ENCODE data around the gene E2F1.
"Not testable (repeated sequence)": the region's sequence is repeated elsewhere in the genome, so short reads cannot be mapped to it uniquely, and the experiment has no call there.

Gene E2F1

DNA sequence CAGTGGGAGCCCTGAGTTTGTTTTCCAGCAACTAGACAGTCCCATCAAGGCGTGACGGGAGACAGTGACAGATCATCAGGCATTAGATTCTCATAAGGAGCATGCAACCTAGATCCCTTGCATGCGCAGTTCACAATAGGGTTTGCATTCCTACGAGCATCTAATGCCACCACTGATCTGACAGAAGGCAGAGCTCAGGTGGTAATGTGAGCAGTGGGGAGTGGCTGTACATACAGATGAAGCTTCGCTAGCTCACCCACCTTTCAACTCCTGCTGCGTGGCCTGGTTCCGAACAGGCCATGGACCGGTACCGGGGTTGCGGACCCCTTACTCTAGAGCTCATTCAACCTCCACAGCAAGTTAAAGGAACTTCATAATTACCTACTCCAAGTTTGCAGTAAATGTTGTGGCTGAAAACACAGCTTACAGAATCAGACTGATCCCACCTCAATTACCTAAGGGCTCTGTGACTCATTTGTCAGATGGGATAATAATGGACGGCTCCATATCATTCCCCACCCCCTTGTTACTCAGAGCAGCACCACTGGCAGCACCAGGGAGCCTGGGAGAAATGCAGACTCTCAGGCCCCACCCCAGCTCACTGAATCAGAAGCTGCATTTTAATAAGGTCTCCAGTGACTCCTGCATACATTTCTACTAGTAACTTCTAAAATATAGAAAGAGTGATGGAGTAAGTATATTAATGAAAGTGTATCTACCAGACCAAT lies 18.2 kb upstream of the E2F1 start:
- no peak for DNase-seq (ENCODE audit: low read depth in 1 of 2, low spot score in 1 of 2)
- in situ Hi-C loops (cut with HindIII; ENCODE audit: low pct_unique_long_range_greater_than_20kb, low sequenced_read_pairs) = no loop called here
- TF ChIP-seq JUND (IDR thresholded peaks at IDR 0.05; ENCODE audit: low read depth) = no peak

DNA sequence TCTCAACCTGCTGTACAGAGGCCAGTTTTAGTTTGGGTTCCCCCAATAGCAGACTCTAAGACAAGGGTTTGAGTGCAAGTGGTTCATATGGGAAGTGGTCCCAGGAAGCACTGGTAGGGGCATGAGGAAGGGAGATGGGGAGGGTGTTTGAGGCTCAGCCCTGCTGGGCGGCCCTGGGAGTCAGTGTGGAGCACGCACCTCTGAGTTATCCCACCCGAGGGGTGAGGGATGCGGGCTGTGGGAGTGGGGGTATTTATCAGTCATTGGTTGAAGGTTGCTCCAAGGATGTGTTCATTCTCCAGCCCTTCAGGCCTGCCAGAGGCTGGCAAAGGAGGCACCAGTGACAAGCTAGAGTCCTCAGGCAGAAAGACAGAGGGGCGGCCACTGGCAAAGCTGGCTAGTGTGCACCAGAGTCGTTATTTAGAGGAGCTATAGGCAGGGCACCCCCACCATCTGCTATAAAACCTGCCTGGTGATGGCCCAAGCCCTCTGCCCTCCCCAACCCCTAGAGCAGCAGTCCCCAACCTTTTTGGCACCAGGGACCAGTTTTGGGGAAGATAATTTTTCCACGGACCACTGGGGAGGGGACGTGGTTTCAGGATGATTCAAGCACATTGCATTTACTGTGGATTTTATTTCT lies 17.4 kb upstream of the E2F1 start:
- no peak for DNase-seq (ENCODE audit: low read depth in 1 of 2, low spot score in 1 of 2)

DNA sequence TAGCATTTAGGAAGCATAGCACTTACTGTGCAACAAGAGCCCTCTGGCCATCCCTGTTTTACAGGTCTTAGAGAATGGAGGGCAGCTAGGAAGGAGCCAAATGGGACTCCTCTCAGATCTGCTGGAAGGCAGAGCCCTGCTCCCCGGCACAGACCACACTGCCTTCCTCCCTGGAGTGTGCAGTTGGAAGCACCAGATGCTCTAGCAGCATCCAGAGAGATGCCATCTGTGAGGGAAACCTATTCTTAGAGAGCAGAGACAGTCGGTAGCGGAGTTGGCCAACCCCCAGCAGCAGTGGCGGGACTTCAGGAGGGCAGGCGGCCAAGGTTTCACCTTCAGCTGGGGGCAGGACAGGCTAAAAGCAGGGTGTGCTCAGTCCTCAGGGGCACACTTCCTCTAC lies 16.7 kb upstream of the E2F1 start:
- in situ Hi-C loops (cut with HindIII; ENCODE audit: low pct_unique_long_range_greater_than_20kb, low sequenced_read_pairs) = no loop called here
- DNase-seq (ENCODE audit: low read depth in 1 of 2, low spot score in 1 of 2) = peak; percentile 55 to 60
- TF ChIP-seq JUND (IDR thresholded peaks at IDR 0.05; ENCODE audit: low read depth) = no peak

More for the DNA sequence above, 17.4 kb upstream of the E2F1 start:
- no peak for TF ChIP-seq JUND (IDR thresholded peaks at IDR 0.05; ENCODE audit: low read depth)
- in situ Hi-C loops (cut with HindIII; ENCODE audit: low pct_unique_long_range_greater_than_20kb, low sequenced_read_pairs) = no loop called here

DNA sequence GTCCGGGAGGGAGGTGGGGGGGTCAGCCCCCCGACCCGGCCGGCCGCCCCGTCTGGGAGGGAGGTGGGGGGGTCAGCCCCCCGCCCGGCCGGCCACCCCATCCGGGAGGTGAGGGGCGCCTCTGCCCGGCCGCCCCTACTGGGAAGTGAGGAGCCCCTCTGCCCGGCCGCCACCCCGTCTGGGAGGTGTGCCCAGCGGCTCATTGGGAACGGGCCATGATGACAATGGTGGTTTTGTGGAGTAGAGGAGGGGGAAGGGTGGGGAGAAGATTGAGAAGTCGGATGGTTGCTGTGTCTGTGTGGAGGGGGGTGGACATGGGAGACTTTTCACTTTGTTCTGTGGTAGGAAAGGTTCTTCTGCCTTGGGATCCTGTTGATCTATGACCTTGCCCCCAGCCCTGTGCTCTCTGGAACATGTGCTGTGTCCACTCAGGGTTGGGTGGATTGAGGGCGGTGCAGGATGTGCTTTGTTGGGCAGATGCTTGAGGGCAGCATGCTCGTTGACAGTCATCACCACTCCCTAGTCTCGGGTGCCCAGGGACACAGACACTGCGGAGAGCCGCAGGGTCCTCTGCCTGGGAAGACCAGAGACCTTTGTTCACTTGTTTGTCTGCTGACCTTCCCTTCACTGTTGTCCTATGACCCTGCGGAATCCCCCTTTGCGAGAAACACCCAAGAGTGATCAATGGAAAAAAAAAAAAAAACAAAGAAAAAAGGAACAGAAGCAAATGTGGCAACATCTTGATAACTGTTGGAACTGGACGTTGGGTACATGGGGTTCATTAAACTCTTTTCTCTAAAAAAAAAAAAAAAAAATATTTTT lies 15.7 kb upstream of the E2F1 start:
- DNase-seq (ENCODE audit: low read depth in 1 of 2, low spot score in 1 of 2) = no peak
- TF ChIP-seq JUND (IDR thresholded peaks at IDR 0.05; ENCODE audit: low read depth) = no peak
- in situ Hi-C loops (cut with HindIII; ENCODE audit: low pct_unique_long_range_greater_than_20kb, low sequenced_read_pairs) = no loop called here

DNA sequence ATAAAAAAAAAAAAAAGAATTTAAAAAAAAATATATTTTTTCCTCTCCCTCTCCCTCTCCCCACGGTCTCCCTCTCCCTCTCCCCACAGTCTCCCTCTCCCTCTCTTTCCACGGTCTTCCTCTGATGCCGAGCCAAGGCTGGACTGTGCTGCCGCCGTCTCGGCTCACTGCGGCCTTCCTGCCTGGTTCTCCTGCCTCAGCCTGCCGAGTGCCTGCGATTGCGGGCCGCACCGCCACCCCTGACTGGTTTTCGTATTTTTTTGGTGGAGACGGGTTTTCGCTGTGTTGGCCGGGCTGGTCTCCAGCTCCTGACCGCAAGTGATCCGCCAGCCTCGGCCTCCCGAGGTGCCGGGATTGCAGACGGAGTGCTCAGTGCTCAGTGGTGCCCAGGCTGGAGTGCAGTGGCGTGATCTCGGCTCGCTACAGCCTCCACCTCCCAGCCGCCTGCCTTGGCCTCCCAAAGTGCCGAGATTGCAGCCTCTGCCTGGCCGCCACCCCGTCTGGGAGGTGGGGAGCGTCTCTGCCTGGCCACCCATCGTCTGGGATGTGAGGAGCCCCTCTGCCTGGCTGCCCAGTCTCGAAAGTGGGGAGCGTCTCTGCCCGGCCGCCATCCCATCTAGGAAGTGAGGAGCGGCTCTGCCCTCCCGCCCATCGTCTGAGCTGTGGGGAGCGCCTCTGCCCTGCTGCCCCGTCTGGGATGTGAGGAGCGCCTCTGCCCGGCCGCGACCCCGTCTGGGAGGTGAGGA lies 14.7 kb upstream of the E2F1 start:
- DNase-seq (ENCODE audit: low read depth in 1 of 2, low spot score in 1 of 2); in situ Hi-C loops (cut with HindIII; ENCODE audit: low pct_unique_long_range_greater_than_20kb, low sequenced_read_pairs): not testable (repeated sequence)

DNA sequence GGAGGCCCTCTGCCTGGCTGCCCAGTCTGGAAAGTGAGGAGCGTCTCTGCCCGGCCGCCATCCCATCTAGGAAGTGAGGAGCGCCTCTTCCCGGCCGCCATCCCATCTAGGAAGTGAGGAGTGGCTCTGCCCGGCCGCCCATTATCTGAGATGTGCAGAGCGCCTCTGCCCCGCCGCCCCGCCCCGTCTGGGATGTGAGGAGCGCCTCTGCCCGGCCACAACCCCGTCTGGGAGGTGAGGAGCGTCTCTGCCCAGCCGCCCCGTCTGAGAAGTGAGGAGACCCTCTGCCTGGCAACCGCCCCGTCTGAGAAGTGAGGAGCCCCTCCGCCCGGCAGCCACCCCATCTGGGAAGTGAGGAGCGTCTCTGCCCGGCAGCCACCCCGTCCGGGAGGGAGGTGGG lies 12.8 kb upstream of the E2F1 start:
- DNase-seq (ENCODE audit: low read depth in 1 of 2, low spot score in 1 of 2); in situ Hi-C loops (cut with HindIII; ENCODE audit: low pct_unique_long_range_greater_than_20kb, low sequenced_read_pairs): not testable (repeated sequence)

DNA sequence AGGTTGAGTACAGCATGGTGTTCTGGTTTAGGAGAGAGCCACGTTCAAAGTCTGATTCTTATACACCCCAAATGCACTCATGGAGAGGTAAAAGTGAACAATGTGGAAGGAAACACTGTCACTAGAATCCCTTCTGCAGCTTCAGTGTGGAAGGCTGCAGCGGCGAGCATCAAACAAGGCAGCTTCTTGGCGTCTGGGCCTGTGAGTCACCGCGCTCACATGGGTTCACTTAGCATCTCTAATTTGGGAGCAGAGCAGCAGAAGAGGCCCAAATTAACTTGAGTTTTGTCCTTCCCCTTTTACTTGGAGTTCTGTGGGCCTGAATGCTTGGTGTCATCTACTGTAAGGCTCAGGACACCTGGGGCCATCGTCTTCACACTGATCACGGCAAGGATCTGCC lies 10.9 kb upstream of the E2F1 start:
- no peak for DNase-seq (ENCODE audit: low read depth in 1 of 2, low spot score in 1 of 2)
- in situ Hi-C loops (cut with HindIII; ENCODE audit: low pct_unique_long_range_greater_than_20kb, low sequenced_read_pairs) = no loop called here
- TF ChIP-seq JUND (IDR thresholded peaks at IDR 0.05; ENCODE audit: low read depth) = no peak

DNA sequence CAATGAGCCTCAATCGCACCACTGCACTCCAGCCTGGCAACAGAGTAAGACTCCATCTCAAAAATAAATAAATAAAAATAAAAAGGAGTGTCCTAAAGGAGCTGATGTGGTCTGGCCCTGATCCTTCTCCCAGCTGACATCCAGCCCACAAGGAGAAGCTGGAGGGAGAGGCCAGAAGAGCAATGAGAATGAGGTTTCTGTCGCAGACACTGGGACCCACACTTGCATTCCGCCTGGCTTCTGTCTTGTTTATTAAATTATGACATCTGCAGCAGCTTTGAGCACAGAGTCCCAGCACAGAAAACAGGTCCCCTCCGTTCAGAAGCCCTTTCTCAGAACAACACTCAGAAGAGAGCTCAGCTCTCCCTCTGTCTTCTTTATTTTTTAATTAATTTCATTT lies 10.3 kb upstream of the E2F1 start:
- DNase-seq (ENCODE audit: low read depth in 1 of 2, low spot score in 1 of 2) = no peak
- in situ Hi-C loops (cut with HindIII; ENCODE audit: low pct_unique_long_range_greater_than_20kb, low sequenced_read_pairs) = no loop called here
- no peak for TF ChIP-seq JUND (IDR thresholded peaks at IDR 0.05; ENCODE audit: low read depth)

DNA sequence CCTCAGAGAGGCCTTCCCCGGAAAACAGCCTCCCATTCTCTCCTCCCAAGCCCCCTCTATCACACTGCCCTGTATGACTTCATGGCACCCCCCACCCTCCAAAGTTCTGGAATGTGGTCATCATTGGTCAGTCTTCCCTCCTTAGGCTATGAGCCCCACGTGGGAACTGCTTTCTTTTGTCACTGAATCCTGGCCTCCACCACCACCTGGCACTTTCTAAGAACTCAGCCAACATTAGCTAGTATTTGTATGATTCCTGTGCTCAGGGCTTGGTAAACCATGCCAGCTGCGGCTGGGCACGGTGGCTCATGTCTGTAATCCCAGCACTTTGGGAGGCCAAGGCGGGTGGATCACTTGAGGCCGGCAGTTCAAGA lies 8.4 kb upstream of the E2F1 start:
- in situ Hi-C loops (cut with HindIII; ENCODE audit: low pct_unique_long_range_greater_than_20kb, low sequenced_read_pairs) = no loop called here
- no peak for DNase-seq (ENCODE audit: low read depth in 1 of 2, low spot score in 1 of 2)
- TF ChIP-seq JUND (IDR thresholded peaks at IDR 0.05; ENCODE audit: low read depth) = no peak

DNA sequence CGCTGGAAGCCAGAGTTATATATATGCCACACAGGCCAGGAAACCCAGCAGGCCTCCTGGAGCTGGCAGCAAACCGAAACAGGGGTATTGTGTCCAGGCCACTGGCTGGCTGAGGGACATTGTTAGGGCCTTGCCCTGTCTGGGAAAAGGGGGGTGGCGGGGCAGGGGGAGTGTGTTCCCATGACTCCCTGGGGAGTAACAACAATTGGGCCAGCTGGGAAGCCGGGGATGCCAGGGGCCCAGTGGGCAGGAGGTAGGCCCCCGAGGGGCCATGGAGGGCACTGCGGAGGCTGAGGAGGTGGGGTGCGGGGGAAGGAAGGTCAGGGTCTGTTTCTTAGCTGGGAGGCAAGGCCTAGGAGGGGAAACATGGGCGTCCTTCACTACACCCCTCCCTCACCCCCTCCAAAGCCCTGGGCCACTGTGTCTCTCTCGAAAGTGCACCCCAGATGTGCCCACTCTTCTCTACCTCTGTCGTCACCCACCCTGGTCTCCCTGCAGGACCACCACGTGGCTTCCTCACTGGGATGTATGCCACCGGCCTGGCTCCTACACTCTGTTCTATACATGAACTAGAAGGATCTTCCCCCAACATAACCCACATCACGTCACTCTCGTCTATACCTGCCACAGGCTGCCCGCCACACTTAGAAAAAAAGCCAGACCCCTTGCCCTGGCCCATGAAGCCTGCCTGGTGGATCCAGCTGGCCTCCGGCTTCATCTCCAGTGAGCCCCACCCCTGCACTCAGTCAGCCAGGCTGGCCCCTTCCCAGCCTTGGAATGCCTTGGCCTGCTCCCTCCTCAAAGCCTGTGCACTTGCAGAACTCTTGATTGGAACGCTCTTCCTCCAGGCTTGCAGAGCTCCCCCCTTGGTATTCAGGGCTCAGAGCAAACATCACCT lies 7.8 kb upstream of the E2F1 start:
- no peak for DNase-seq (ENCODE audit: low read depth in 1 of 2, low spot score in 1 of 2)
- no peak for TF ChIP-seq JUND (IDR thresholded peaks at IDR 0.05; ENCODE audit: low read depth)
- in situ Hi-C loops (cut with HindIII; ENCODE audit: low pct_unique_long_range_greater_than_20kb, low sequenced_read_pairs) = no loop called here

DNA sequence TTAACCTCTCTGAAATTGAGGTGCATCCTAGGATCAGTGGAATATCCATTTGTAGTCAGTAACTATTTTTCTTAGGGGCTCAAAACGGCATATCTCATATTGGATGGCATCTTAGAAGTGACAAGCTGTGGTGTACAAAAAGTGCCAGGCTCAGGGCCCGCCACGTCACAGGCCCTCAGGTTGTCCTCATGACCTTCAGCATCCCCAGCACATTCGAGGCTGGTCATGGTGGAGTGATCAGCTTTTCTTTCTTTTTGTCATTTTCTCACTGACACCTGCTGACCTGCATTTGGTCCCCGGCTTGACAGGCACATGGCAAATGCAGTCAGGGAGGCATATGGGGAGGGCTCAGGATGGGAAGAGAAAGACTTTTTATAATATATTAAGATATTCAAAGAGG lies 7.1 kb upstream of the E2F1 start:
- no peak for DNase-seq (ENCODE audit: low read depth in 1 of 2, low spot score in 1 of 2)
- in situ Hi-C loops (cut with HindIII; ENCODE audit: low pct_unique_long_range_greater_than_20kb, low sequenced_read_pairs) = no loop called here
- TF ChIP-seq JUND (IDR thresholded peaks at IDR 0.05; ENCODE audit: low read depth) = no peak

DNA sequence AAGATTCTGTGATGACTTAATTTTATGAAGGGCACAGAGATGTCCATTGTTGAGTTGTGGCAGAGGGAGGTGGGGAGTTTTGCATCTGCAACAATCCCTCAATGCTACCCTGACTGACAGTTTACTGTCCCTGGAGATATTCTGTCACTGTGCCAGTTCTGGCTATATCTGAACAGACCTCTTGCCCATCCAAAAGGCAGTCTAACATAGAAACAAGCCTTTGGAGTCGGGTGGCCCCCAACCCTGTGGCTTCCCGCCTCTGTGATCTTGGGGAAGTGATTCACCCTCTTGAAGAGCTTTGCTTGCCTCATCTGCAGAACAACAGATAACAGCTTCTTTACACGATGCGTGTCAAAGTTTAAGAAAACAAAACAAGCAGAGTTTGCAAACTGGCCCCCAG lies 3.8 kb upstream of the E2F1 start:
- no peak for TF ChIP-seq JUND (IDR thresholded peaks at IDR 0.05; ENCODE audit: low read depth)
- in situ Hi-C loops (cut with HindIII; ENCODE audit: low pct_unique_long_range_greater_than_20kb, low sequenced_read_pairs) = no loop called here
- DNase-seq (ENCODE audit: low read depth in 1 of 2, low spot score in 1 of 2) = no peak
